ENCODE measurements around the gene PIEZO2.

PIEZO2 gene

DNA sequence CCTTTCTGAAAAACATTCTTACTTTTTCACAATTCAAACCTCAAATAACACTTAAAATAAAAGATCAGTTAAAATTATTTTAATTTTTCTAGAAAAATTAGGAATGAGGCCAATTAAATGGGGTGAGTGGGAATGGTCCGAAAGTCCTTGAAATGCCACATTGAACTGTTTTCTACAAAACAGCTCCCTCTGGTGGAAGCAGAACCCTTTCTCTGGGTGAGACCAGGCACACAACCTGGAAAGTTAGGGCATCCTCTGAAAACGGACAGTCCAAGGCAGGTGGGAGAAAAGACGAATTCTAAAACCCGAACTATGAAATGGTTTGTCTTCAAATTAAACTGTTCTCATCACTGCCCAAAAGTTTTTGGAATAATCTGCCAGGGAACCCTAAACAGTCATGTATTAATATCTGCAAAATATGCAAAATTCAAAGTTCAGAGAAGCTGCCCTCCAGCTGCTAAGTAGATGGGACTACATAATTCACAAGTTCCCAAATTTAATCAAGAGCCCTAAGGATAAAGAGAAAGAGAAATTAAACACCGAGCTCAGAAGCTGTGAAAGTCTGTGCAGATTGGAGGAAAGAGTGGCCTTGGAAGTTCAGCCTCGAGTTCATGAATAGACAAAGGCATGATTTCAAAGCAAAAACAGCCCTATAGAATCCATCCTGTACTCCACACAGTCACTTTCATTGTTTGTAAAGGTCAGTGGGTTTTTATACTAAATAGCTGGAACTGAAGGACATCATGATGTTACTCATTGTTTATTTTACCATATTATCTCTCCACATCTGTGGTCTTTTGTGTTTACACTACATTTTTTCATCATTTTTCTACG is 108.3 kb downstream of the PIEZO2 start:
- ATAC-seq (ENCODE audit: low read depth) (peak; percentile 78), DNase-seq (ENCODE audit: low spot score) (no peak)
- Histone ChIP-seq H3K9me3 (ENCODE audit: severe bottlenecking) (no peaks in the 10 kb centered on the region), H3K4me3 (ENCODE audit: severe bottlenecking) (no peak overlapping the region), H3K4me1 (ENCODE audit: insufficient read depth, poor library complexity, severe bottlenecking) (no peaks in the 10 kb centered on the region), H3K36me3 (ENCODE audit: low read depth) (no peaks in the 10 kb centered on the region), H3K27ac (ENCODE audit: poor library complexity, severe bottlenecking) (no peak overlapping the region), H3K27me3 (ENCODE audit: insufficient read depth, poor library complexity, severe bottlenecking) (peaks cover 4% of the 10 kb centered on the region)
- TF ChIP-seq, protein P1, sequence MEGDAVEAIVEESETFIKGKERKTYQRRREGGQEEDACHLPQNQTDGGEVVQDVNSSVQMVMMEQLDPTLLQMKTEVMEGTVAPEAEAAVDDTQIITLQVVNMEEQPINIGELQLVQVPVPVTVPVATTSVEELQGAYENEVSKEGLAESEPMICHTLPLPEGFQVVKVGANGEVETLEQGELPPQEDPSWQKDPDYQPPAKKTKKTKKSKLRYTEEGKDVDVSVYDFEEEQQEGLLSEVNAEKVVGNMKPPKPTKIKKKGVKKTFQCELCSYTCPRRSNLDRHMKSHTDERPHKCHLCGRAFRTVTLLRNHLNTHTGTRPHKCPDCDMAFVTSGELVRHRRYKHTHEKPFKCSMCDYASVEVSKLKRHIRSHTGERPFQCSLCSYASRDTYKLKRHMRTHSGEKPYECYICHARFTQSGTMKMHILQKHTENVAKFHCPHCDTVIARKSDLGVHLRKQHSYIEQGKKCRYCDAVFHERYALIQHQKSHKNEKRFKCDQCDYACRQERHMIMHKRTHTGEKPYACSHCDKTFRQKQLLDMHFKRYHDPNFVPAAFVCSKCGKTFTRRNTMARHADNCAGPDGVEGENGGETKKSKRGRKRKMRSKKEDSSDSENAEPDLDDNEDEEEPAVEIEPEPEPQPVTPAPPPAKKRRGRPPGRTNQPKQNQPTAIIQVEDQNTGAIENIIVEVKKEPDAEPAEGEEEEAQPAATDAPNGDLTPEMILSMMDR (IDR thresholded peaks at IDR 0.05; ENCODE audit: poor library complexity, severe bottlenecking), result peak; percentile 85

DNA sequence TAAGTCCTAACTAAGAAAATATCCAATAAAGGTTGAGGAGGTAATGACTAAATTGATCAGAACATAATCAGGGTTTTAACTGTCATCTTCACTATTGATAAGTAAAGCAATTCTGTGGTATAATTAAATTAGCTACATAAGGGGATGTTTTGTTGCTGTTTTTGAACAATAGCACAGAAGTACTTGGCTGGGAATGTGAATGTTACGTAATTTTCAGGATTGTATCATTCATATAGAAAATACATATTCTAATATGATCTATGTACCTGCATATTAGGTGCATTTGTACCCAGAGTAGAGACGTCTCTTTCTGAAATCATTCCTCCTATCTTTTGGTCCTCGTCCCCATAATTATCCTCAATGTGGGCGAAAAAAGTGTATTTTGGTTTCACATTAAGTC is 109.0 kb downstream of the PIEZO2 start:
- ATAC-seq (ENCODE audit: low read depth) (no peak), DNase-seq (ENCODE audit: low spot score) (no peak)
- peaks cover 4% of the 10 kb centered on the region for H3K27me3 ChIP-seq (ENCODE audit: insufficient read depth, poor library complexity, severe bottlenecking)
- no peak overlapping the region for H3K27ac ChIP-seq (ENCODE audit: poor library complexity, severe bottlenecking)
- no peaks in the 10 kb centered on the region for H3K36me3 ChIP-seq (ENCODE audit: low read depth)
- TF ChIP-seq, protein P1 (IDR thresholded peaks at IDR 0.05; ENCODE audit: poor library complexity, severe bottlenecking), result no peak
- no peaks in the 10 kb centered on the region for H3K9me3 ChIP-seq (ENCODE audit: severe bottlenecking)
- no peak overlapping the region for H3K4me3 ChIP-seq (ENCODE audit: severe bottlenecking)
- no peaks in the 10 kb centered on the region for H3K4me1 ChIP-seq (ENCODE audit: insufficient read depth, poor library complexity, severe bottlenecking)

DNA sequence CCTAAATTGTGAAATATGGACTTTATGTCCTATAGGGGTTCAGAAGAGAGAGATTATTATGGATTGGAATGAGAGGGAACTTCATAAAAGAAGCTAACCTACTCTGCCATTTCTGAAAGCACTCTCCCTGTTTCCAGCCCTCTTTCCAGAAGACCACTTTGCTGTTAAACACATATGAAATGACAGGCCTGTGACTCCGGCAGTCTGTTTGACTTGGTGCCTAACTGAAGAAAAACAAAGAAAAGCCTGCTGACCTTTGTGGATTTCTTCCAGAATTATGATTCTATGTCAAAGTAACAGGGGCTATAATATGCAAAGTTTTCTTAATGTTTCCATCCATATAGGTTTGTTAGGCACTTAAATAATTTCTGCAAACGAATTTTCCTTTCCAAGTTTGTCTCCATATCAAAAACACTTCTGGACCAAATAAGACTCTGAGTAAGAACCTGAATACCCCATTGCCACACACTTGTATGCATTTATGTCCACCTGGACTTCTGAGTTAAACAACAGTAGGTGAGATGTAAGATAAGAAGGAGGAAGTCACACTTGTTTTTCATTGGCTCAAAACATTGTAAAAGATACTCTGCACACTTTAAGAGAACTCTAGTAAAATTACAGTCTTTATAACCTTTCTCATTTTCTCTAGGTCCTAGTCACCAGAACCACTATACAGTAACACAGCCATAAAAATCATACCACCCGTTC is 111.7 kb downstream of the PIEZO2 start:
- H3K4me1 ChIP-seq (ENCODE audit: insufficient read depth, poor library complexity, severe bottlenecking), result no peaks in the 10 kb centered on the region
- H3K36me3 ChIP-seq (ENCODE audit: low read depth), result no peaks in the 10 kb centered on the region
- no peak for ATAC-seq (ENCODE audit: low read depth)
- peaks cover 4% of the 10 kb centered on the region for H3K27me3 ChIP-seq (ENCODE audit: insufficient read depth, poor library complexity, severe bottlenecking)
- TF ChIP-seq, protein P1 (IDR thresholded peaks at IDR 0.05; ENCODE audit: poor library complexity, severe bottlenecking), result no peak
- H3K9me3 ChIP-seq (ENCODE audit: severe bottlenecking), result no peaks in the 10 kb centered on the region
- H3K27ac ChIP-seq (ENCODE audit: poor library complexity, severe bottlenecking), result no peak overlapping the region
- no peak overlapping the region for H3K4me3 ChIP-seq (ENCODE audit: severe bottlenecking)
- DNase-seq (ENCODE audit: low spot score), result no peak

DNA sequence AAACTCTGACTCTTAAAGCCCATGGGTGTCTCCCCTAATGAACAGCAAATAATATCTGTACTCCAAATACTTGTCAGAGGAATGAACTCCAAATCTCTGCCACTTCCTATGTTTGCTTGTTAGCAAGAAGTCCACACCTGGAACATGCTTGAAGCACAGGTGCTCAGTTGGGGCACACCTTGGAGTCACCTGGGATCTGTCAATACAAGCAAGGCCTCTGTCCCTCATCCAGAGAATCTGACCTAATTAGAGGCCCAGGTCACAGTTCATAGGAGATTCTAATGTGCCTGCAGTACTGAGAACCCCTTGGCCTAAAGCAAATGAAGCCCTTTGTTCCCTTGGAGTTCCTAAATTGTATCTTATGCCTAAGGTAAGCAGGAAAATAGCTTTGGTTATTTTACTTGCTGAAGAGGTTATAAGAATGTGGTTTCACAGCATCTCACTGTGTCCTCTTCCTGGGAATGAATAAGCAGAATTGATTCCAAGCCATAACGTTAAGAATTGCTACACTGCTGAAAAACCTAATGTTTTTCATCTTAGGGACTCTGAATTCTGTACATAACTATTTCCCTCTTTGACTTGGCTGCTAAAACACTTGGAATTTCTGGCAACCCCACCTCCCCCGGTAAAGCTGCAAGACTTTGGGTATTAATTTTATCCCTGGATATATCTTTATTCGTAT is 113.4 kb downstream of the PIEZO2 start:
- Histone ChIP-seq H3K27ac (ENCODE audit: poor library complexity, severe bottlenecking) (no peak overlapping the region), H3K36me3 (ENCODE audit: low read depth) (no peaks in the 10 kb centered on the region), H3K4me1 (ENCODE audit: insufficient read depth, poor library complexity, severe bottlenecking) (no peaks in the 10 kb centered on the region), H3K4me3 (ENCODE audit: severe bottlenecking) (no peak overlapping the region), H3K27me3 (ENCODE audit: insufficient read depth, poor library complexity, severe bottlenecking) (peaks cover 4% of the 10 kb centered on the region), H3K9me3 (ENCODE audit: severe bottlenecking) (no peaks in the 10 kb centered on the region)
- TF ChIP-seq, protein P1 (IDR thresholded peaks at IDR 0.05; ENCODE audit: poor library complexity, severe bottlenecking), result no peak
- ATAC-seq (ENCODE audit: low read depth), result no peak
- DNase-seq (ENCODE audit: low spot score), result no peak

Data from RWPE2 (cell line).